CD4-positive, alpha-beta T cell treated with Interleukin-17A for 1 hour (primary cell): ENCODE measurements around the gene RRAGB.

ENCODE experiments used
- DNase-seq: peaks from one replicate; pipeline ENCODE4 v3.0.0-alpha.2; 2020

Gene RRAGB

DNA sequence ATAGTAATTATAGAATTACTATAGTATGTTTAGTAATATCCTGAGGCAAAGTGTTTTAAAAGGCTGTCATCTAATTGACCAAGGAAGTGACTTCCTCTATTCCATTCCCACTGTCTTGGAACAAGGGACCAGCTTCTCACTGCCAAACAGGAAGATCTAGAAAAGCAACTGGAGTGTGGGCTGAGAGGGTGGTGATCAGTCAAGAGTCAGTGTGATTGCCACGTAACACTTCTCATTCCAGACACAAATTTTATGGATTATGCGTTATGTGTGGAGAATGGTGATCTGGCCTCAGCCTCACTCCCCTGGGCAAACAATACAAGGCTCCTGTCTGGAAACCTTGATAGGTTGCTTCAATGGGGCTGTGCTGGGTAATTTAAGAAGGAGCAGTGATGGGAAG is 60.0 kb downstream of the RRAGB start:
- no peak for DNase-seq

- no peak for DNase-seq
These were observed 60.8 kb downstream of the RRAGB start for GRCh38 chrX:55778322-55778721.

- no peak for DNase-seq
These were observed 66.2 kb downstream of the RRAGB start for GRCh38 chrX:55783723-55784122.

GRCh38 chrX:55787063-55787462 is 69.5 kb downstream of the RRAGB start:
- DNase-seq, result no peak

- DNase-seq, result no peak
These were observed 70.2 kb downstream of the RRAGB start for GRCh38 chrX:55787727-55788126.

- DNase-seq, result no peak
These were observed 76.9 kb downstream of the RRAGB start for GRCh38 chrX:55794405-55794804.

- no peak for DNase-seq
These were observed 78.9 kb downstream of the RRAGB start for GRCh38 chrX:55796496-55796895.

DNA sequence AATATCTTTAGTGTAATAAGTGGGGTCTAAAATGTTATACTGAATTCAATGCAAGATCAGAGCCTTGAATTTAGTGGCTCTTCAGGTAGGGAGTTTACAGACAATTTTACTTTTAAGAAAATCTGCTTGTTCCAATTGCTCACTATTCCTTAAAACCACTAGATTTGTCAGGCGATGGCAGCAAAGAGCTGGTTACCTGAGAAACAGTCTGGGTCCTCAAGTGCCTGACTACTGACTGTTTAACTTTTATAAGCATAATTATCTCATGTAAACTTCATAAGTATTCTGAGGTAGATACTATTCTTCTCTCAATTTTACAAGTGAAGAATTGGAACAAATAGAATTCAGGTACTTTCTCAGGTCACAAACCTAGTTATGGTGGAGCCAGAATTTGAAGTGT is 84.3 kb downstream of the RRAGB start:
- no peak for DNase-seq
